ENCODE results near the gene GNAQ.

Gene GNAQ

GRCh38 chr9:78003730-78004129 lies 27.9 kb downstream of the GNAQ start:
- DNase-seq (ENCODE audit: low spot score), result no peak

DNA sequence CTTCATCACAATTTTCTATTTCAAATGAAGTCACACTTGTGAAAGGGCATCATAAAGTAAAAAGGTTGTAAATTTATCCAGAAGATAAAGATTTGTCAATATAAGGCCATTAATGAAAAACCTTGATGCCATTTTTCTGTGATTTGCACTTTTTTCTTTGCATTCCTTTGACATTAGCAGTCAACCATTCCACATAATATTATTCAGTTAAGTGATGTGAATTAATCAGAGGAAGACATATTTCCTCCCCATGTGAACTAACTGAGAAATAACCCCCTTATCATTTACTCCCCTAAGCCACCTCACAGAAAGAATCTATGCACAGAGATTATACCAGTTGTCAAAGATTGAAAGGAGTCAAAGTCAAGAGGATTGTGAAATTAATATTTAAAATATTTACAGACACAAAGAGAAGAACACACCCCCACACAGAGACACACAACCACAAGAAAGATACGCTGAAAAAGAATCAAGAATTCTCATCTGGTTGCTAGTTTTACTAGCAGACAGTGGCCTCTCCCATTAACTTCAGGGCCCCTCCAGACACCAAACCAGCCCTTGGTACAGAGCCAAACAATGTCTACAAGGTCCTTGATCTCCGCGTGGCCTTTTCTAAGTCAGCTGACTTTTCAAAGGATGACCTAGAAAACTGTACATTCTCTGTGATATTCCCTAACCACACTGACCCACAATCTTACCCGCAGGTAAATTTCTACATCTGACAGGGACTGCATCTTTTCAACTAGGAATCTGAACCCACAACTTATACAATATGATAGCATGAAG lies 29.5 kb downstream of the GNAQ start:
- no peak for DNase-seq (ENCODE audit: low spot score)

- DNase-seq (ENCODE audit: low spot score), result no peak
These were observed 31.4 kb downstream of the GNAQ start for GRCh38 chr9:78000221-78000620.

DNA sequence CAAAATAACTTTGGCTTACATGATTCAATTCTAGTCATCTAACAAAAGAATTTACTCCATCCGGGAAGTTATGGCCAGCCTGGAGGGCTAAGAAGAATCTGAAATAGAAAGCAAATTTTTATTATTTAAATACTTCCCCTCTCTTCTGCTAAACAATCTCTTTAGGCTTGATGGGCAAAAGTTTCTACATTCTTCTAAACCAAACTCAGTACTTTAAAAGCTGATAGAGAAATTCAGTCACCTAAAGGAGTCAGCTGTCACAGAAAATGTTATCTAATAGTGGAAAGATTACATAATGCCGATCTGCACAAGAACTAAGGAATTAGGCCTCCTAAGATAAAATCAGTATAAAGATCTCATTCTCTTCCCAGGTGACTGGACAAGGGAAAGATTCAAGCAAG lies 32.4 kb downstream of the GNAQ start:
- DNase-seq (ENCODE audit: low spot score), result no peak

GRCh38 chr9:77997611-77998284 lies 33.9 kb downstream of the GNAQ start:
- no peak for DNase-seq (ENCODE audit: low spot score)

DNA sequence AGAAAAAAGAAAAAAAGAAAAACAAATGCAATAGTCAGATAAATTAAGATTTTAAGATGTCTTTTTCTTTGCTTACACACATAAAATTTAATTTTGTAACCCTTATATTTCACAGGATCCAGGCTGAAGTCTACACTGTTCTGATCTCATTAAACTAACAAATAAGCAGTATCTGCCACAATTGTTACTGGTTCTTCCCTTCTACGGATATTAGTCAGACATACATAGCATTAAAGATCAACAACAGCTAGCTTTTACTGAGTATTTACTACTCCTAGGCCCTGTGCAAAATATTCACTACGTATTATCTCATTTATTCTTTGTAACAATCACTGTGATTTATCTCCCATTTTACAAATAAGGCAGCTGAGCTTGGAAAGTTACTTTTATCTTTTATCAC lies 34.9 kb downstream of the GNAQ start:
- DNase-seq (ENCODE audit: low spot score), result no peak

- DNase-seq (ENCODE audit: low spot score), result no peak
These were observed 40.4 kb downstream of the GNAQ start for GRCh38 chr9:77991191-77991590.

- no peak for DNase-seq (ENCODE audit: low spot score)
These were observed 41.7 kb downstream of the GNAQ start for GRCh38 chr9:77989909-77990308.

- no peak for DNase-seq (ENCODE audit: low spot score)
These were observed 42.2 kb downstream of the GNAQ start for GRCh38 chr9:77989458-77989857.

DNA sequence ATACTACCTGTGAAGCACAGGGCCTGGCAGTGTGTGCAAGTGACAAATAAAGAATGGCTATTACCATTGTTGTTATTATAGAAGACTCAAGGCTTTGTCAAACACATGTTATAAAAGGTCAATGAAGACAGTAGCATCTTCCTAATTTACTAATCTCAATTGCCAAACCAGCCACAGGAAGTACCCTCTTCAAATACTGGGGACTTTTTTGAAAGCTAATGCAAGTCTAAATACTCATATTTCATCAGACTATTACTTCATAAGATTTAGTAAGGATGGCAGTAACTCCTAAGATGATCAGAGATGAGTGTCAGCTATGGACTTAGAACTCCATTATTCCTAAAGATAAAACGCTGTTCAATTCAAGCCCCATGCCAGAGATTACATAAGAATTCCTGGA lies 43.0 kb downstream of the GNAQ start:
- DNase-seq (ENCODE audit: low spot score), result no peak

DNA sequence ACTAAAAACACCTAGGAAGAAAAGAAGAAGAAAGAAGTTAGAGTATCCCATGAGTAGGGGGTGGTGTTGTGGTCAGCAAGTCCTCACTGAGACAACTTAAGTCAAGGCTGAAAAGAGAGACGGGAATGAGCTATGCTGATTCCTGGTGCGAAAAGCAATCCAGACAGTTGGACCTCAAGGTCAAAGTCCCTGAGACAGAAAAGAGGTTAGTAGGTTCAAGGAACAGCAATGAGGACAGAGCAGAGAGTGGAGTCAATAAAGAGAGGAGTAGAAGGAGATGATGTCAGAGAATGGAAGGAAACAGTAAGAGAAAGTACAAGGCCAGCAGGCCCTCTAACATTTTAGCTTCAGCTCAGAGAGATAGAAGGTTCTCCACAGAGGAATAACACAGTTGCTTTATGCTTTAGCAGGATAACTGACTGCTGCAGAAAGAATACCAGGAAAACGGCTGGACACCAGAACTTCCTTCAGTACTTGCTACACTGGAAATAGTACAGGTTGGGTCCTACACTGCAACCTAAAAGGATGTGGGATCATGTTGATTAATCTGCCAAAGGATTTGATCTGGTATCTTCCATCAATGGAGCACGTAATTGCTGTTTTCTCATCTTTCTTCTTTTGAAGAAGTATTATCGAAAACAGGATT lies 43.6 kb downstream of the GNAQ start:
- no peak for DNase-seq (ENCODE audit: low spot score)

DNA sequence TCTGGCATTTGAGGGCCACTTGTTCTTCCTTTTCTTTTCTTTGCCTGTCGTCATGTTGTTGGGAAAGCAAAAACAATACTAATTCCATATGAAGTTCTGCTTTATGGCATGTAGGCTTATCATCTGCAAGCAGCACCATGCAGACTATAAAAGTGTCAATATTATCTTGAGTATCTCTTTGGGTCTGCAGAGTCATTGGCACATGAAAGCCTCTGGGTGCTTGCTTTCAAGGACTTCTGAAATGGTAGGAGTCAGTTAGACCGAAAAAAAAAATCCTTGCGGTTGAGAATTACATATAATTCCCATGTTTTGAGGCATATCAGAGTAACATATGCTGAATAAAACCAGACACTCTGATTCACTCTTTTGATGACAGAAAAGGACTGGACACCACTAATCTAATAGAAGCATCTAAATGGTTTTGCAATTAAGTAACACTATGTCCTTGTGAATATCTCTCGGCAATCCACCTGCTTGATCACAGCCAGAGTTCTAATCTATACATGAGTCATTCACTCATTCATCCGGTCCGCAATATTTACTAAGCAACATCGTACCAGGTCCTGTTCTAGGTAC lies 44.4 kb downstream of the GNAQ start:
- DNase-seq (ENCODE audit: low spot score), result no peak

DNA sequence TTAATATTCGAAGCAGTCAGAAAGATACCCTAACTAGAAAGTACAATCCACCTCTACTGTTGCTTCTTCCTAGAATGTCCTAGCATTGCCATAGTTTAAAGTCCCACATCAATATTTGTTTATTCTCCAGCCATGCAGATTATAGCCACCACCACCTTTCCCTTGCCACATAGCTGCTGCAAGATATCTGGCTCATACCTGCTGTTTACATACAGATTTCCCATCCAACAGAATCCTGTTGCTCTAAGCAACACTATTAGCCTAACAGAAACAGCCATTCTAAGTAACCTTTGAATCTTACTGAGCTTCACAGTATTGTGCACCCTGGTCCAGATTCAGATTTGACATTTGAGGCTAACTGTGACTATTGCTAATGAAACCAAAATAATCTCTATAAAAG lies 45.6 kb downstream of the GNAQ start:
- DNase-seq (ENCODE audit: low spot score), result no peak

DNA sequence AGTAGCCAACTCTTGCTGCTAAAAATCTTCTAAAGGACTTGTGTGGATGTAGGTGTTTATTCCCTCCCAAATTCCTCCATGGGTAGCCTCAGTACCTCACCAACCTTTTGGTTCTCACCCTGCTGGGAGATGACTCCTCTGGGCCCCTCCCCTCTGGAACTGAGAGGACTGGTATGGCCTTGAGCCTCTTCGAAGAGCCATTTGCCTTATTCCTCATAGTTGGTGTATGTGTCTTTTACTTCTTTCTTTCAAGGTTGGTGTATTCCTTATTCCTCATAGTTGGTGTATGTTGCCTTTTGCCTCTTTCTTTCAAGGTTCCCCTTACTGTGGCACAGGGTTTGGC lies 48.3 kb downstream of the GNAQ start:
- DNase-seq (ENCODE audit: low spot score), result no peak

DNA sequence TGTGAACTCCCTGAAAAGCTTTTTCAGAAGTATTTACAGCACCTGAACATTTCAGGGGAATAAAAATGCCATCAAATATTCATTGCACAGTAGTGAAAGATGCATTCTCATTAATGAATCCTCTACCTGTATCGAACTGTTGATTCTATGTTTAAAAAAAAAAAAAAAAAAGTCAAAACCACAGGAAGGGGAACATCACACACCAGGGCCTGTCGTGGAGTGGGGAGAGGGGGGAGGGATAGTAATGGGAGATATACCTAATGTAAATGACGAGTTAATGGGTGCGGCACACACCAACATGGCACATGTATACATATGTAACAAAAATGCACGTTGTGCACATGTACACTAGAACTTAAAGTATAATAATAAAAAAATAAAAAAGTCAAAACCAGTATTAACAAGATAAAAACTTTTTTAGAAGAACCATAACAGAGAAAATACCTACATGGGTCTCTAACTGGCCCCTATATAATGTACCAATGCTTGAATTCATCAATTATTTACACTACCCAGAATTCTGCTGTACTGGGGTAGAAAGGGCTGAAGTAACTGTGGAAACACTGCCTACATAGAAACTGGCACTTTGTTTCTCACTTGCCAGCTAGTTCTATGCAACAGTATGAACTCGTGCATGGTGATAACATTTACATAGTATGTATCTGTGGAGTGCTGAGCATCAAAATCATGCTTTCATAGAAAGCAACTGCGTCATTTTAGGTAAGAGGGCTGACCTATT lies 48.9 kb downstream of the GNAQ start:
- no peak for DNase-seq (ENCODE audit: low spot score)

GRCh38 chr9:77981907-77982306 lies 49.7 kb downstream of the GNAQ start:
- DNase-seq (ENCODE audit: low spot score), result no peak

GRCh38 chr9:77981332-77981731 lies 50.3 kb downstream of the GNAQ start:
- DNase-seq (ENCODE audit: low spot score), result no peak

- no peak for DNase-seq (ENCODE audit: low spot score)
These were observed 51.0 kb downstream of the GNAQ start for GRCh38 chr9:77980622-77981021.

GRCh38 chr9:77978086-77978781 lies 53.4 kb downstream of the GNAQ start:
- DNase-seq (ENCODE audit: low spot score), result no peak

GRCh38 chr9:77977210-77977611 lies 54.4 kb downstream of the GNAQ start:
- no peak for DNase-seq (ENCODE audit: low spot score)

DNA sequence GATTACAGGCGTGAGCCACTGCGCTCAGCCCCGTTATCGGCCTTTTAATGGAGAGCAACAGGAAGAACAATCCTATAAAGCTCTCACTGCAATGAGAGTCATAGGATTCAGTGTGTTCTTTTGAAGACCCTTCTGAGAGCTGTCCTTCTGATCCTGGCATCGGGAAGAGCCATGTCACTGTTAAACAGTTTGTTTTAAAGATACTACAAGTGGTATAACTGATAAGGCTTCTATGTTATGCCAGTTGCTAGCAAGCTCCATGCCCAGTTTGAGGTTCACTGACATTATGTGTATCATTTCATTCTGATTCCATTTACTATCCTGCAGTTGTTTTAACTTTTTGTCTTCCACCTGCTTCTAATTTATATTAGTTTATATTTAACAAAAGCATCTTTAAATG lies 55.8 kb downstream of the GNAQ start:
- DNase-seq (ENCODE audit: low spot score), result no peak

GRCh38 chr9:77975036-77975435 lies 56.6 kb downstream of the GNAQ start:
- DNase-seq (ENCODE audit: low spot score), result no peak
